GM19372 (cell line): Measurements from ENCODE around the gene CCDC81.
"Not testable (repeated sequence)": the region's sequence is repeated elsewhere in the genome, so short reads cannot be mapped to it uniquely, and the experiment has no call there.

Experiments
- ATAC-seq: cut with Tn5 transposase; IDR thresholded peaks from one replicate; pipeline ENCODE4 v1.9.1; 2021; ENCODE audit warnings: mild to moderate bottlenecking, low read depth, moderate library complexity; ENCODE audit not compliant: unreplicated experiment

The CCDC81 gene

GRCh38 chr11:86374586-86374985 lies at the start of gene CCDC81:
Gene CCDC81 (plus strand): TSS chr11:86374887. CDS start chr11:86375164, 277 bp downstream.
- no peak for ATAC-seq

GRCh38 chr11:86335131-86335767 lies 39.4 kb upstream of the CCDC81 start:
- no peak for ATAC-seq

- no peak for ATAC-seq
These were observed 37.5 kb upstream of the CCDC81 start for GRCh38 chr11:86337227-86337626.

- no peak for ATAC-seq
These were observed 33.3 kb upstream of the CCDC81 start for GRCh38 chr11:86341382-86341781.

- ATAC-seq = no peak
These were observed 28.2 kb upstream of the CCDC81 start for GRCh38 chr11:86346513-86346912.

GRCh38 chr11:86355256-86355655 lies 19.4 kb upstream of the CCDC81 start:
- ATAC-seq = no peak

- not testable (repeated sequence) for ATAC-seq
These were observed 17.3 kb upstream of the CCDC81 start for GRCh38 chr11:86357412-86357811.

- no peak for ATAC-seq
These were observed 16.0 kb upstream of the CCDC81 start for GRCh38 chr11:86358720-86359119.

GRCh38 chr11:86360775-86361395 lies 13.8 kb upstream of the CCDC81 start:
- no peak for ATAC-seq

GRCh38 chr11:86363424-86363823 lies 11.3 kb upstream of the CCDC81 start:
- ATAC-seq = no peak

GRCh38 chr11:86365546-86365945 lies 9.1 kb upstream of the CCDC81 start:
- no peak for ATAC-seq

GRCh38 chr11:86369668-86370067 lies 5.0 kb upstream of the CCDC81 start:
- no peak for ATAC-seq

- ATAC-seq = no peak
These were observed 4.5 kb upstream of the CCDC81 start for GRCh38 chr11:86370171-86370570.

- no peak for ATAC-seq
These were observed 3.6 kb upstream of the CCDC81 start for GRCh38 chr11:86370922-86371594.

- no peak for ATAC-seq
These were observed 2.6 kb upstream of the CCDC81 start for GRCh38 chr11:86372041-86372440.

GRCh38 chr11:86372586-86372985 lies 2.1 kb upstream of the CCDC81 start:
- ATAC-seq = no peak

- no peak for ATAC-seq
These were observed 618 bp upstream of the CCDC81 start for GRCh38 chr11:86374069-86374468.

- ATAC-seq = no peak
These were observed 3.3 kb downstream of the CCDC81 start for GRCh38 chr11:86377972-86378371.

- ATAC-seq = no peak
These were observed 5.8 kb downstream of the CCDC81 start for GRCh38 chr11:86380295-86381059.

- ATAC-seq = no peak
These were observed 8.6 kb downstream of the CCDC81 start for GRCh38 chr11:86383041-86383955.
